ENCODE data around the gene SIL1.
A peak's percentile ranks its signal among the peaks of the same experiment; 100 is the strongest.
"Not testable (repeated sequence)": the region's sequence is repeated elsewhere in the genome, so short reads cannot be mapped to it uniquely, and the experiment has no call there.

SIL1 gene

DNA sequence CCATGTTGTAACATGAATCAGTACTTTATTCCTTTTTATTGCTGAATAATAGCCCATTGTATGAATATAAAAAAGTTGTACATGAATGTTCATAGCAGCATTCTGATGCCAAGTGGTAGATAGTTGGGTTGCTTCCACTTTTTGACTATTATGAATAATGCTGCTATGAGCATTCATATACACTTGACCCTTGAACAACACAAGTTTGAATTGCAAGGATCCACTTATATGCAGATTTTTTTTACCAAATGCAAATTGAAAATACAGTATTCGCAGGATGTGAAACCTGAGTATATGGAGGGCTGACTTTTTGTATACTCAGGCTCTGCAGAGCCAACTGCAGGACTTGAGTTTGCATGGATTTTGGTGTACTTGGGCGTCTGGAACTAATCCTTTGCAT, 14.7 kb upstream of the SIL1 start:
- Mint-ChIP-seq H3K4me3 (no peak overlapping the region), H3K9me3 (ENCODE audit: low read depth) (no peaks in the 10 kb centered on the region), H3K27ac (no peak overlapping the region), H3K4me1 (ENCODE audit: low read depth) (no peaks in the 10 kb centered on the region), H3K27me3 (no peaks in the 10 kb centered on the region), H3K36me3 (no peaks in the 10 kb centered on the region)

GRCh38 chr5:139212486-139212885, 14.3 kb upstream of the SIL1 start:
- no peaks in the 10 kb centered on the region for H3K4me1 Mint-ChIP-seq (ENCODE audit: low read depth)
- H3K9me3 Mint-ChIP-seq (ENCODE audit: low read depth), result no peaks in the 10 kb centered on the region
- H3K4me3 Mint-ChIP-seq, result no peak overlapping the region
- H3K27ac Mint-ChIP-seq, result no peak overlapping the region
- no peaks in the 10 kb centered on the region for H3K36me3 Mint-ChIP-seq
- no peaks in the 10 kb centered on the region for H3K27me3 Mint-ChIP-seq

DNA sequence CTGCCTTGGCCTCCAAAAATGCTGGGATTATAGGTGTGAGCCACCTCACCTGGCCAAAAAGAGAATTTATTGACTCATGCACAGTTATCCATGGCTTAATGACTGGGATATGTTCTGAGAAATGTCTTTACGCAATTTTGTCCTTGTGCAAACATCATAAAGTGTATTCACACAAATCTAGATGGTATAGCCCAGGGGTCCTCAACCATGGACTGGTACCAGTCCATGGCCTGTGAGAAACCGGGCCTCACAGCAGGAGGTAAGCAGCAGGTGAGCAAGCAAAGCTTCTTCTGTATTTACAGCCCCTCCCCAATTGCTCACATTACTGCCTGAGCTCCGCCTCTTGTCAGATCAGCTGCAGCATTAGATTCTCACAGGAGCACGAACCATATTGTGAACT, 12.4 kb upstream of the SIL1 start:
- H3K27ac Mint-ChIP-seq, result no peak overlapping the region
- H3K4me3 Mint-ChIP-seq, result no peak overlapping the region
- H3K27me3 Mint-ChIP-seq, result peaks cover 1% of the 10 kb centered on the region
- H3K9me3 Mint-ChIP-seq (ENCODE audit: low read depth), result no peaks in the 10 kb centered on the region
- H3K36me3 Mint-ChIP-seq, result no peaks in the 10 kb centered on the region
- H3K4me1 Mint-ChIP-seq (ENCODE audit: low read depth), result no peaks in the 10 kb centered on the region

- no peaks in the 10 kb centered on the region for H3K36me3 Mint-ChIP-seq
- no peak overlapping the region for H3K4me3 Mint-ChIP-seq
- H3K4me1 Mint-ChIP-seq (ENCODE audit: low read depth), result no peaks in the 10 kb centered on the region
- no peak overlapping the region for H3K27ac Mint-ChIP-seq
- no peaks in the 10 kb centered on the region for H3K9me3 Mint-ChIP-seq (ENCODE audit: low read depth)
- peaks cover 1% of the 10 kb centered on the region for H3K27me3 Mint-ChIP-seq
These were observed 9.3 kb upstream of the SIL1 start for GRCh38 chr5:139207297-139208000.

DNA sequence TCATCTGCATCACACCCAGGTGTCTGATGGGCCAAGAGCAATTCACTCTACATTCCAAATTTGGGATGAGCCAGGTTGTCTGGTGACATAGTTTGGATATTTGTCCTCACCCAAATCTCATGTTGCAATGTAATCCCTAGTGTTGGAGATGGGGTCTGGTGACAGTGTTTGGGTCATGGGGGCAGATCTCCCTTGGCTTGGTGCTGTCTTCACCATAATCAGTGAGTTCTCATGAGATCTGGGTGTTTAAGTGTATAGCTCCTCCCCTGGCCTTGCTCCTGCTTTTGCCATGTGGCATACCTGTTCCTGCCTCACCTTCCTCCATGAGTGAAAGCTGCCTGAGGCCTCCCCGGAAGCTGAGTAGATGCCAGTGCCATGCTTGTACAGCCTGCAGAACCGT, 7.4 kb upstream of the SIL1 start:
- Mint-ChIP-seq H3K4me3 (no peak overlapping the region), H3K4me1 (ENCODE audit: low read depth) (no peaks in the 10 kb centered on the region), H3K36me3 (no peaks in the 10 kb centered on the region), H3K9me3 (ENCODE audit: low read depth) (no peaks in the 10 kb centered on the region), H3K27ac (no peak overlapping the region), H3K27me3 (peaks cover 1% of the 10 kb centered on the region)

DNA sequence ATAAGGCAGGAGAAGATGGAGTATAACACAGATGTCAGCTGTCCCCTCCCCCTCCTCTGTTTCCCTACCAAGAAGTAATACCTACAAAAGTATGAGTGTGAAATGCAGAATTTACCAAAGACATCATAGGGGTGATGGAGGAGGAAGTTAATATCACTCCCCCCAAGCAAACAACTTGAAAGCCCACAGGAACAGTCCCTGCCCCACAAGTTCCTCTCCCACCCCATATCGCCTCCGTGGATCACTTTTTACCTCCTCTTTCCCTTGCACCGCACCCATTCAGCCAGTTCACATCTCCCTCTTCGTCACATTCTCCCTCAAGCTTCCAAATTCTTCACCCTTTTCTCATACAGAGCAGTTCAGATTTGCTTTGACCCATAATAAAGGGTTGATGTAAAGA, 7.0 kb upstream of the SIL1 start:
- H3K4me3 Mint-ChIP-seq, result no peak overlapping the region
- H3K36me3 Mint-ChIP-seq, result no peaks in the 10 kb centered on the region
- no peaks in the 10 kb centered on the region for H3K4me1 Mint-ChIP-seq (ENCODE audit: low read depth)
- no peaks in the 10 kb centered on the region for H3K9me3 Mint-ChIP-seq (ENCODE audit: low read depth)
- peaks cover 1% of the 10 kb centered on the region for H3K27me3 Mint-ChIP-seq
- no peak overlapping the region for H3K27ac Mint-ChIP-seq

DNA sequence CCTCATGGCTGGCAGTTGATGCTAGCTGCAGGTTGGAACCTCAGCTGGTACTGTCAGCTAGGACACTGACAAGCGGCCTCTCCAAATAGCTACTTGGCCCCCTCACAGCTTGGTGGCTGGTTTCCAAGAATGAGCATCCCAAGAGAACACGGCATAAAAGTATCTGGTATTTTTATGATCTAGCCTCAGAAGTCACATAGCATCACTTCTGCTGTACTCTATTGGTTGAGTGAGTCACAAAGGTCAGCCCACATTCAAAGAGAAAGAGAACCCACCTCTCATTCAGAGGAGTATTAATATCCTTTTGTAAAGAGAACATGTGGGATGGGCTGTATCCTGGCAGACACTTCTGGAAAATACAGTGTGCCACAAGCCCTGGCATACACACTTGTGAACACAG, 6.0 kb upstream of the SIL1 start:
- Mint-ChIP-seq H3K36me3 (no peaks in the 10 kb centered on the region), H3K27me3 (peaks cover 1% of the 10 kb centered on the region), H3K27ac (no peak overlapping the region), H3K4me1 (ENCODE audit: low read depth) (peaks cover 1% of the 10 kb centered on the region), H3K4me3 (no peak overlapping the region), H3K9me3 (ENCODE audit: low read depth) (no peaks in the 10 kb centered on the region)

- Mint-ChIP-seq H3K27ac (peak overlapping the region; percentile 2), H3K27me3 (no peaks in the 10 kb centered on the region), H3K36me3 (peaks cover 2% of the 10 kb centered on the region), H3K4me3 (peak overlapping the region; percentile 15), H3K9me3 (ENCODE audit: low read depth) (no peaks in the 10 kb centered on the region), H3K4me1 (ENCODE audit: low read depth) (peaks cover 21% of the 10 kb centered on the region)
These were observed 1.2 kb upstream of the SIL1 start for GRCh38 chr5:139199321-139199720.

DNA sequence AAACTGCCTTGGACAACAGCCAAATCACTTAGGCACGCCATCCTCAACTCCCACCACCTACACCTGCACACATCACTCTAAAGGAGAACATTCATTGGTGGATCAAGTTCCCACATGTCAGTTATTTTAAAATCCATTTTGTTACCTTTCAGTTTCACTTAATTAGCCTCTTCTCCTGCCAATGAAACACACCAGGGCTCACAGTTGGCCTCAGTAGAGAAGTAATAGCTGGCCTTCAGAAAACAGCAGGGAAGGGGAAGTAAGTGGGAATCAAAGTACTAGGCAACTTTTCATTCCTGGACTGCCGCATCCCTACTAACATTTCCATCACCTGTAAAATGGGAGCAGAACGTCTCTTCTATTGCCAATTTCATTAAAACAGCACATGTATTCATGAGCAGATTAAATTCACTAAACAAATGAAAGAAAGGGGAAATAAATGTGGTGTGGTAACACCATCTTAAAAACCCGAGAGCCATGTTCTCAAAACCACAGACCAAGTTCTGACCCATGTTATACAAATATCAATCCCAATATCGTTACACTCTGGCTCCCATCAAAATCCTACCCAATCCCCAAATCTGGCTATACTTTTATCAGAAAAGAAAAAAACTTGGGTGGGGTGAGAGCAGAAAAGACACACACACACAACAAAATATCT, 1.7 kb downstream of the SIL1 start:
- Mint-ChIP-seq H3K4me3 (peak overlapping the region; percentile 95), H3K9me3 (ENCODE audit: low read depth) (no peaks in the 10 kb centered on the region), H3K27me3 (no peaks in the 10 kb centered on the region), H3K27ac (peak overlapping the region; percentile 96), H3K36me3 (peaks cover 6% of the 10 kb centered on the region), H3K4me1 (ENCODE audit: low read depth) (peaks cover 23% of the 10 kb centered on the region)

DNA sequence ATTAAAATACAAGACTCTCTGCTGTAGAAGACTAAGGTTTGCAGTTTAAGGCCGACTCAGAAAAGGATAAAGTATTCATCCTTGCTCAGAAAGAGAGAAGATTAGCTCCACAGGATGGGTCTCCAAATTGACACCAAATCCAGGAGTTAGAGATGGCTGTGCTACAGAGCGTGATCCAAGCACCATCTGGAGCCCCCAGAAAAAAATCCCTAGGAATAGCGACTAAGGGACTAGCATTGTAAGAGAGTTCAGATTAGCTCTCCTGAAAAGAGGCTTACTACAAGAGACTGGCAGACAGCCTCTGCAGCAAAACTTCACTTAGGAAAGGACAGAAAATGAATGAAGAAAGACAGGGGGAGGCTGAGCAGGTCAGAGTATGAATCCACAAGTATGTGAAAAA, 3.7 kb downstream of the SIL1 start:
- peaks cover 6% of the 10 kb centered on the region for H3K36me3 Mint-ChIP-seq
- no peaks in the 10 kb centered on the region for H3K9me3 Mint-ChIP-seq (ENCODE audit: low read depth)
- H3K4me3 Mint-ChIP-seq, result no peak overlapping the region
- H3K27me3 Mint-ChIP-seq, result no peaks in the 10 kb centered on the region
- no peak overlapping the region for H3K27ac Mint-ChIP-seq
- peaks cover 24% of the 10 kb centered on the region for H3K4me1 Mint-ChIP-seq (ENCODE audit: low read depth)

DNA sequence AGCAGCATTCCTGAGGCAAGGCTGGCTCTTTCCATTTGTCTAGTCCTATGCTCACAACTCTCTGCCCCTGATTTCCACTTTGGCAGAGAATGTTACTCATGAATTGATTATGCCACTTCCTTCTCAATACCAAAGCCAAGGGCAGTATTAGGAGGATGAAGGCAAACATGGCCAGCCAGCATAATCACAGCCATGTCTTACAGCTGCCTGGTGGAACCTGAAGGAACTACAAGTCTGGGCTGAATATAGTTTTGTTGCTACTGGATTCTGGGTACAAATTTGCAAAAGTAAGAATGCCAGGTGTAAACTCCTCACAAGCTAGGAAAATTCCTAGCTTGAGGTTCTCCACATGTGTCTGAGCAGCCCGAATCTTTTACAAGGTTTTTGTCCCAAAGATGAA, 4.2 kb downstream of the SIL1 start:
- Mint-ChIP-seq H3K27me3 (no peaks in the 10 kb centered on the region), H3K27ac (no peak overlapping the region), H3K36me3 (peaks cover 6% of the 10 kb centered on the region), H3K4me3 (no peak overlapping the region), H3K9me3 (ENCODE audit: low read depth) (no peaks in the 10 kb centered on the region), H3K4me1 (ENCODE audit: low read depth) (peaks cover 24% of the 10 kb centered on the region)

DNA sequence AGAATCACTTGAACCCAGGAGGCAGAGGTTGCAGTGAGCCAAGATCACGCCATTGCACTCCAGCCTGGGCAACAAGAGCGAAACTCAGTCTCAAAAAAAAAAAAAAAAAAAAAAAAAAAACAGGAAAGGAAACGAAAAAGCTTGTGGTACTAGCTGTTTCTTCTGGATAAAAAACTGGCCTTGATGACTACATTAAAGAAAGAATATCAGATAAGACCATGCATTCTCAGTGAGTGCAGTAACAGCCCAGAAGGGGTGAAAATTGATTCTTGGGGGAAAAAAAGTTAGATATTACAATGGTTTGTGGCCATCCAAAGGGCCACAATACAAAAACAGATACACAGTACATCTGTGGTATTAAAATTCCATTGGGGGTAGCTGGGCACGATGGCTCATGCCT, 5.3 kb downstream of the SIL1 start:
- not testable (repeated sequence) for H3K27me3 Mint-ChIP-seq; H3K4me3 Mint-ChIP-seq; H3K27ac Mint-ChIP-seq; H3K36me3 Mint-ChIP-seq; H3K9me3 Mint-ChIP-seq (ENCODE audit: low read depth)
- peaks cover 21% of the 10 kb centered on the region for H3K4me1 Mint-ChIP-seq (ENCODE audit: low read depth)

GRCh38 chr5:139191954-139192353, 6.2 kb downstream of the SIL1 start:
- not testable (repeated sequence) for H3K9me3 Mint-ChIP-seq (ENCODE audit: low read depth); H3K4me3 Mint-ChIP-seq; H3K27me3 Mint-ChIP-seq; H3K27ac Mint-ChIP-seq
- peaks cover 11% of the 10 kb centered on the region for H3K36me3 Mint-ChIP-seq
- peaks cover 15% of the 10 kb centered on the region for H3K4me1 Mint-ChIP-seq (ENCODE audit: low read depth)

- H3K9me3 Mint-ChIP-seq (ENCODE audit: low read depth), result no peaks in the 10 kb centered on the region
- no peak overlapping the region for H3K4me3 Mint-ChIP-seq
- no peak overlapping the region for H3K27ac Mint-ChIP-seq
- H3K27me3 Mint-ChIP-seq, result no peaks in the 10 kb centered on the region
- H3K4me1 Mint-ChIP-seq (ENCODE audit: low read depth), result peaks cover 9% of the 10 kb centered on the region
- peaks cover 15% of the 10 kb centered on the region for H3K36me3 Mint-ChIP-seq
These were observed 8.0 kb downstream of the SIL1 start for GRCh38 chr5:139190125-139190524.

DNA sequence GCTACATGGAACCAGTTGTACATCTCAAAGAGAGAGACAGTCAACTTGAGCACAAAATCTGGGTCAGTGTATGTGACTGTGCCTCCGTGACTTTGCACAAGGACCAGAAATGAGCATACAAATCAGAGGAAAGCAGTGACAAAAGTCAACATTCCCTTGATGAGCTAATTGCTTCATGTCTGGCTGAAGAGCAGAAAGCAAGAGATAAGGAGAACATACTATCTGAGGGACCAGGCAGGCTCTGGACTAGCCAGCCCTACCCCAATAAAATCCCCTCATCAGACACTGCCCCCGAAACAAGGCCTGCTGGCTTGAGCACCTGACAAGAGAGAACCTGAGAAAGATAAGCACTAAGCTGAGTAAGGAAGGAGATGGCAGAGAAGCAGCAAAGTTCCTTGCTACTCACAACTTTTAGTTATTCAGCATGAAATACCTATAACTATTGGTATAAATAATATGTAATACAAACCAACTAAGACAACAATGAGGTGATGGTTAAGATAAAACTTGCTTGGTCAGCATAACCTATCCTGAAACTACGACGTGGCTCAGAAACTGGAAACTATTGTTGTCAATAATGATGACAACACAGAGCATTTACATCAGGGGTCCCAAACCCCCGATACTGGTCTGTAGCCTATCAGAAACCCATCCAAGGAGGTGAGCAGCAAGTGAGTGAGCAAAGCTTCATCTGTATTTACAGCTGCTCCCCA, 9.5 kb downstream of the SIL1 start:
- Mint-ChIP-seq H3K27me3 (no peaks in the 10 kb centered on the region), H3K4me1 (ENCODE audit: low read depth) (peaks cover 7% of the 10 kb centered on the region), H3K9me3 (ENCODE audit: low read depth) (no peaks in the 10 kb centered on the region), H3K27ac (no peak overlapping the region), H3K36me3 (peaks cover 15% of the 10 kb centered on the region), H3K4me3 (no peak overlapping the region)

All from activated naive CD8-positive, alpha-beta T cell (primary cell).